Hepatocyte (in vitro differentiated cells): ENCODE results near the gene HMGXB3. TPM values are rescaled to one million over a fixed set of nuclear protein-coding genes. Genes with fewer than 3 reads are reported as not detected.

Source experiments
- DNase-seq: peaks from one replicate; pipeline ENCODE4 v3.0.0-alpha.2; 2016; ENCODE audit warnings: low spot score
- H2AFZ ChIP-seq: fragments of 200-600 bp; sonication (generic); 2 replicates; pipeline ENCODE4 v1.6.0; 2016; ENCODE audit warnings: antibody characterized with exemption, mild to moderate bottlenecking
- H3K27ac ChIP-seq: fragments of 200-600 bp; sonication (generic); 2 replicates; pipeline ENCODE4 v1.5.1; 2016; ENCODE audit warnings: mild to moderate bottlenecking
- H3K27me3 ChIP-seq: fragments of 200-600 bp; sonication (generic); 2 replicates; pipeline ENCODE4 v1.6.1; 2016
- H3K36me3 ChIP-seq: fragments of 200-600 bp; sonication (generic); replicated peaks from 2 replicates; pipeline ENCODE4 v1.5.1; 2016; ENCODE audit warnings: low read depth; ENCODE audit not compliant: insufficient read depth
- H3K4me1 ChIP-seq: fragments of 200-600 bp; sonication (generic); 2 replicates; pipeline ENCODE4 v1.5.1; 2016; ENCODE audit warnings: mild to moderate bottlenecking, moderate library complexity; ENCODE audit not compliant: insufficient read depth
- H3K4me2 ChIP-seq: fragments of 200-600 bp; sonication (generic); 2 replicates; pipeline ENCODE4 v1.6.0; 2016
- H3K4me3 ChIP-seq: fragments of 200-600 bp; sonication (generic); 2 replicates; pipeline ENCODE4 v1.5.1; 2016; ENCODE audit warnings: mild to moderate bottlenecking
- H3K79me2 ChIP-seq: fragments of 200-600 bp; sonication (generic); 2 replicates; pipeline ENCODE4 v1.6.0; 2017; ENCODE audit warnings: mild to moderate bottlenecking
- H3K9me2 ChIP-seq: fragments of 200-600 bp; sonication (generic); replicated peaks from 2 replicates; pipeline ENCODE4 v1.6.0; 2017; ENCODE audit warnings: mild to moderate bottlenecking; ENCODE audit not compliant: insufficient read depth
- H3K9me3 ChIP-seq: fragments of 200-600 bp; sonication (generic); 2 replicates; pipeline ENCODE4 v1.5.1; 2016; ENCODE audit warnings: low read depth, mild to moderate bottlenecking
- H4K20me1 ChIP-seq: fragments of 200-600 bp; sonication (generic); 2 replicates; pipeline ENCODE4 v1.6.0; 2016; ENCODE audit warnings: mild to moderate bottlenecking; ENCODE audit not compliant: insufficient read depth, poor library complexity, severe bottlenecking
- CTCF ChIP-seq: fragments of 200-600 bp; sonication (generic); IDR thresholded peaks from 2 replicates; pipeline ENCODE4 v1.5.1; 2016; ENCODE audit warnings: antibody characterized with exemption, mild to moderate bottlenecking; ENCODE audit not compliant: poor library complexity
- EZH2 ChIP-seq: fragments of 200-600 bp; sonication (generic); IDR thresholded peaks from 2 replicates; pipeline ENCODE4 v1.6.1; 2016; ENCODE audit warnings: antibody characterized with exemption, mild to moderate bottlenecking, borderline replicate concordance
- EZH2phosphoT487 ChIP-seq: fragments of 200-600 bp; sonication (generic); IDR thresholded peaks from one replicate; pipeline ENCODE4 v1.6.1; 2018; ENCODE audit warnings: antibody characterized with exemption, mild to moderate bottlenecking, low read depth, moderate library complexity; ENCODE audit not compliant: unreplicated experiment, severe bottlenecking
- WGBS: methylation state at CpG from one replicate; pipeline ENCODE4 v1.1.6; 2016; ENCODE audit warnings: low lambda C conversion rate; ENCODE audit errors: missing lambda C conversion rate; 5-methylcytosine and 5-hydroxymethylcytosine counted together
- polyA plus RNA-seq: library from polyadenylated mRNA; unstranded; fragments of >200 nt; fragmentation: Nextera tagmentation; extraction: Ambion mirVana; gene quantifications from 2 replicates; pipeline ENCODE4 v1.2.1, GENCODE V29; 2016
- total RNA-seq: library from RNA; depleted of rRNA; stranded (reverse); fragments of >200 nt; gene quantifications from 2 replicates; pipeline ENCODE4 v1.2.3, GENCODE V29; 2014

Gene HMGXB3
- total and polyA plus RNA-seq, 2 experiments from 2014 or later: 24.6 to 47.5 TPM

- WGBS: 89% methylated on average over 11 of the region's 11 CpGs
- H3K4me3 ChIP-seq: no peak overlapping the region
- no peaks in the 10 kb centered on the region for H3K9me2 ChIP-seq
- DNase-seq: no peak
- no peaks in the 10 kb centered on the region for H3K36me3 ChIP-seq
- no peaks in the 10 kb centered on the region for H4K20me1 ChIP-seq
- no peak overlapping the region for H2AFZ ChIP-seq
- H3K4me2 ChIP-seq: no peak overlapping the region
- TF ChIP-seq EZH2phosphoT487 (no peak), CTCF (no peak), EZH2 (no peak)
- no peaks in the 10 kb centered on the region for H3K79me2 ChIP-seq
- no peaks in the 10 kb centered on the region for H3K27me3 ChIP-seq
- no peaks in the 10 kb centered on the region for H3K9me3 ChIP-seq
- peaks cover 5% of the 10 kb centered on the region for H3K4me1 ChIP-seq
- H3K27ac ChIP-seq: no peak overlapping the region
Measured at GRCh38 chr5:150059623-150060022, 59.1 kb downstream of the HMGXB3 start.

GRCh38 chr5:150060471-150060870 is 59.9 kb downstream of the HMGXB3 start:
- Histone ChIP-seq H3K79me2 (no peaks in the 10 kb centered on the region), H3K27ac (no peak overlapping the region), H3K4me1 (peaks cover 5% of the 10 kb centered on the region), H3K36me3 (no peaks in the 10 kb centered on the region), H3K9me3 (no peaks in the 10 kb centered on the region), H3K9me2 (no peaks in the 10 kb centered on the region), H3K27me3 (no peaks in the 10 kb centered on the region), H3K4me2 (no peak overlapping the region), H3K4me3 (no peak overlapping the region), H2AFZ (no peak overlapping the region), H4K20me1 (no peaks in the 10 kb centered on the region)
- no peak for DNase-seq
- TF ChIP-seq CTCF: no peak
- TF ChIP-seq EZH2phosphoT487: no peak
- TF ChIP-seq EZH2: no peak
- WGBS: 93% methylated on average over 7 of the region's 7 CpGs

GRCh38 chr5:150061538-150061995 is 61.0 kb downstream of the HMGXB3 start:
- H4K20me1 ChIP-seq: no peaks in the 10 kb centered on the region
- no peak overlapping the region for H3K4me3 ChIP-seq
- TF ChIP-seq EZH2phosphoT487 (no peak), CTCF (no peak), EZH2 (no peak)
- no peak overlapping the region for H3K27ac ChIP-seq
- no peak overlapping the region for H3K4me2 ChIP-seq
- no peak for DNase-seq
- no peak overlapping the region for H2AFZ ChIP-seq
- H3K9me2 ChIP-seq: no peaks in the 10 kb centered on the region
- no peaks in the 10 kb centered on the region for H3K79me2 ChIP-seq
- 96% methylated on average over 12 of the region's 12 CpGs for WGBS
- H3K27me3 ChIP-seq: no peaks in the 10 kb centered on the region
- H3K9me3 ChIP-seq: no peaks in the 10 kb centered on the region
- H3K36me3 ChIP-seq: no peaks in the 10 kb centered on the region
- peaks cover 5% of the 10 kb centered on the region for H3K4me1 ChIP-seq
